Psoas muscle (tissue), 8 donors: ENCODE data around the gene HPCA. TPM values are rescaled to one million over a fixed set of nuclear protein-coding genes. Genes with fewer than 3 reads are reported as not detected.

Experiments used
- ATAC-seq, 4 donors: fragments of 200-7000 bp; cut with Tn5 transposase; one replicate each; pipeline ENCODE4 v1.9.1; 2020; ENCODE audit warnings: moderate library complexity in 3 of 4, mild to moderate bottlenecking in 2 of 4
- DNase-seq, 2 donors: peaks; one replicate each; pipeline ENCODE4 v3.0.0-alpha.2; 2020
- H3K27ac ChIP-seq: fragments of 200-600 bp; one replicate; pipeline ENCODE4 v1.8.0; 2022
- H3K27me3 ChIP-seq, 3 donors: fragments of 200-600 bp in 1 of 3; one replicate each; pipeline versions ENCODE4 v1.6.1 to v1.8.0; 2013 to 2022; ENCODE audit warnings: low read length in 2 of 3, mild to moderate bottlenecking in 2 of 3, moderate library complexity in 1 of 3; ENCODE audit not compliant: insufficient read depth in 3 of 3
- H3K36me3 ChIP-seq, 2 donors: fragments of 200-600 bp in 1 of 2; one replicate each; pipeline versions ENCODE4 v1.6.1 to v1.8.0; 2013 to 2022; ENCODE audit warnings: low read depth in 1 of 2, mild to moderate bottlenecking in 1 of 2, moderate library complexity in 1 of 2; ENCODE audit not compliant: insufficient read depth in 1 of 2
- H3K4me1 ChIP-seq: fragments of 200-600 bp; one replicate; pipeline ENCODE4 v1.8.0; 2022
- H3K4me3 ChIP-seq: fragments of 200-600 bp; one replicate; pipeline ENCODE4 v1.8.0; 2022; ENCODE audit warnings: mild to moderate bottlenecking
- H3K9me3 ChIP-seq: fragments of 200-600 bp; one replicate; pipeline ENCODE4 v1.8.0; 2022
- WGBS, 3 donors: extraction: QIAGEN DNeasy Blood & Tissue Kit; methylation state at CpG; one replicate each; pipeline versions ENCODE4 v1.1.6 to v1.1.7; 2013; 5-methylcytosine and 5-hydroxymethylcytosine counted together
- intact Hi-C, 2 donors: fragments of 100-400 bp; cut with DNase I; formaldehyde crosslinking; loops; one replicate each; pipeline versions ENCODE4 v1.11.0 to v1.14.2; 2022
- polyA plus RNA-seq, 3 donors: library from polyadenylated mRNA; stranded (reverse); fragments of 200-250 nt; gene quantifications; one replicate each; pipeline ENCODE4 v1.2.3, GENCODE V29; 2013
- total RNA-seq, 4 donors: library from RNA; stranded (reverse); fragmentation: NEBNext Ultra II Directional in 2 of 4; extraction: Animal tissue kit (Norgen Biotek cat#: 25700) in 2 of 4; gene quantifications; one replicate each; pipeline versions ENCODE4 v1.2.1 to v1.2.4, GENCODE V29; 2021 to 2023
- TF ChIP-seq, protein P1 (sequence below): fragments of 200-600 bp; IDR thresholded peaks from one replicate; pipeline ENCODE4 v1.8.0; 2022; ENCODE audit warnings: antibody characterized with exemption
- donor health status: healthy with polysubstance abuse.
- donor health status: DM: no; HTN: no; CAD: no; lungs with moderate emphysema.
- donor health status: Bipolar disorder and iron deficiency.
- donor health status: healthy.
- donor health status: DM: yes; HTN: yes; CAD: no.
- donor health status: DM: no; HTN: no; CAD: no.
- donor health status: DM: no; HTN: no; CAD: no.
- donor health status: DM: yes; HTN: yes; CAD: no.

The HPCA gene
- total and polyA plus RNA-seq, 7 donors, result 0.22 TPM; not detected in 6

- Histone ChIP-seq H3K4me1 (no peaks in the 10 kb centered on the region), H3K27ac (no peak overlapping the region), H3K27me3 (peaks cover 0 to 64% (median 29%) of the 10 kb centered on the region in 3 donors), H3K4me3 (no peak overlapping the region), H3K9me3 (no peaks in the 10 kb centered on the region), H3K36me3 (no peaks in the 10 kb centered on the region)
- 86 to 88% (median 87%) methylated on average over 3 of the region's 3 CpGs for WGBS, 3 donors
- DNase-seq (no peak), ATAC-seq (no peak)
- intact Hi-C loops, result no loop called here
- TF ChIP-seq, protein P1, sequence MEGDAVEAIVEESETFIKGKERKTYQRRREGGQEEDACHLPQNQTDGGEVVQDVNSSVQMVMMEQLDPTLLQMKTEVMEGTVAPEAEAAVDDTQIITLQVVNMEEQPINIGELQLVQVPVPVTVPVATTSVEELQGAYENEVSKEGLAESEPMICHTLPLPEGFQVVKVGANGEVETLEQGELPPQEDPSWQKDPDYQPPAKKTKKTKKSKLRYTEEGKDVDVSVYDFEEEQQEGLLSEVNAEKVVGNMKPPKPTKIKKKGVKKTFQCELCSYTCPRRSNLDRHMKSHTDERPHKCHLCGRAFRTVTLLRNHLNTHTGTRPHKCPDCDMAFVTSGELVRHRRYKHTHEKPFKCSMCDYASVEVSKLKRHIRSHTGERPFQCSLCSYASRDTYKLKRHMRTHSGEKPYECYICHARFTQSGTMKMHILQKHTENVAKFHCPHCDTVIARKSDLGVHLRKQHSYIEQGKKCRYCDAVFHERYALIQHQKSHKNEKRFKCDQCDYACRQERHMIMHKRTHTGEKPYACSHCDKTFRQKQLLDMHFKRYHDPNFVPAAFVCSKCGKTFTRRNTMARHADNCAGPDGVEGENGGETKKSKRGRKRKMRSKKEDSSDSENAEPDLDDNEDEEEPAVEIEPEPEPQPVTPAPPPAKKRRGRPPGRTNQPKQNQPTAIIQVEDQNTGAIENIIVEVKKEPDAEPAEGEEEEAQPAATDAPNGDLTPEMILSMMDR, result no peak
These were observed 3.5 kb downstream of the HPCA start for GRCh38 chr1:32889731-32890278.

DNA sequence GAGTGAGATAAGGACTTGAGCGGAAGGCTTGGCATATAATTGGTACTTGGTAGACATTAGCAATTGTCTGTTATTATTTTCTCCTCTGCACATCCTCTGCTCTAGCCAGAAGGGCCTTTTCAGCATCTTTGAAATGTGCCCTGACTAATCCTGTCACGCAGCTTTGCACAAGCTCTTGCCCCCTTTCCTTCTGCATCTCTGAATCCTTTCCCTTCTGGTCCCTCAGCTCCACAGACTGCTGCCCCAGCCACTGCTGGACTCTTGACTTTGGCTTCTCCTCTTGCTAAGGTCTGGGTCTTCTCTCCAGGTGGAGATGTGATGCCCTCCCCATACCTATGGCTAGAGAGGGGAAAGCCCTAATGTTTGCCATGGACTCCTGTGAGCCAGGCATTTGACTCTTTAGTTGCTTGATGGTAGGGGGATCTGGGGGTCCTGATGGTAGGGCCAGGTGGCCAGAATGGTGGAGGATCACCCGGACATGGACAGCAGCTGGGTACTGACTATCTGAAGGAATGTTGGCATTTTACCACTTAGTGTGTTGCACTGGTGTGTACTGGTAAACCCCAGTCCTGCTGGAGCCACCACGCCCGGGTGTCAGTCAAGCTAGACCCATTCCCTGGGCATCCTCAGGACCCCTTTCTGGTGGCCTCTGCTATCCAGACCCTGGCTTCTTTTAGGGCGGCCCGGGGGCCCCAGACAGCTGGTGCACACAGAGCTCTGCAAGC, 4.4 kb downstream of the HPCA start:
- Histone ChIP-seq H3K36me3 (no peaks in the 10 kb centered on the region), H3K4me3 (no peak overlapping the region), H3K4me1 (no peaks in the 10 kb centered on the region), H3K27ac (no peak overlapping the region), H3K27me3 (peaks cover 0 to 64% (median 26%) of the 10 kb centered on the region in 3 donors), H3K9me3 (no peaks in the 10 kb centered on the region)
- no peak for ATAC-seq
- WGBS, 3 donors, result 74 to 79% (median 77%) methylated on average over 7 of the region's 7 CpGs
- TF ChIP-seq, protein P1, result no peak
- DNase-seq, result no peak
- intact Hi-C loops, result no loop called here

DNA sequence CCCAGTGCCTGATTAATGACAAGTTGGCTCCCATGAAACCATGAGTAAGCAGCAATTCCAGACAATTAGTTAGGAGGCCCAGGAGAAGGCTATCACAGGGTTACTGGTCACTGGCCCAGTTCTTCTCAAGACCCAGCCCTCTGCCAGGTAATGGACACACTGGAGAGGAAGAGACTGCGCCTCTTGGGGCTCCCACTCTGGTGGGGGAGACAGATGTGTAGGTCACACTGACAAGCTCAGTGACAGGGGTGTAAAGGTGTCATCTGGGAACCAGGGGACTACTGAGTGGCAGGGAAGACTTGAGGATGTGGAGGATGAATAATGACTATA, 4.9 kb downstream of the HPCA start:
- no peak overlapping the region for H3K27ac ChIP-seq
- DNase-seq, result no peak
- no peaks in the 10 kb centered on the region for H3K9me3 ChIP-seq
- 90 to 100% (median 90%) methylated on average over 1 of the region's 1 CpG for WGBS, 3 donors
- H3K4me1 ChIP-seq, result no peaks in the 10 kb centered on the region
- no peaks in the 10 kb centered on the region for H3K36me3 ChIP-seq
- no peak overlapping the region for H3K4me3 ChIP-seq
- no peak for ATAC-seq
- intact Hi-C loops, result no loop called here
- peaks cover 0 to 59% (median 21%) of the 10 kb centered on the region in 3 donors for H3K27me3 ChIP-seq
- TF ChIP-seq, protein P1, result no peak

- 92 to 94% (median 93%) methylated on average over 3 of the region's 3 CpGs for WGBS, 3 donors
- Histone ChIP-seq H3K4me1 (no peaks in the 10 kb centered on the region), H3K4me3 (no peak overlapping the region), H3K27me3 (peaks cover 0 to 55% (median 21%) of the 10 kb centered on the region in 3 donors), H3K27ac (no peak overlapping the region), H3K36me3 (no peaks in the 10 kb centered on the region), H3K9me3 (no peaks in the 10 kb centered on the region)
- ATAC-seq, result no peak
- DNase-seq, result no peak
- TF ChIP-seq, protein P1, result no peak
- intact Hi-C loops, result no loop called here
These were observed 5.3 kb downstream of the HPCA start for GRCh38 chr1:32891630-32892029.
